HEK293 (cell line): ENCODE results near the gene LAMB1.

ENCODE experiments used
- CTCF ChIP-seq: fragments of 450-650 bp; formaldehyde crosslinking; IDR thresholded peaks from 2 replicates; pipeline ENCODE4 v1.5.1; 2016; ENCODE audit warnings: missing biosample characterization, missing genetic modification characterization
- KLF8 ChIP-seq: fragments of 450-650 bp; formaldehyde crosslinking; IDR thresholded peaks from 2 replicates; pipeline ENCODE4 v1.5.1; 2016; ENCODE audit warnings: missing biosample characterization, missing genetic modification characterization
- ZBTB7A ChIP-seq: fragments of 450-650 bp; formaldehyde crosslinking; IDR thresholded peaks from 2 replicates; pipeline ENCODE4 v1.5.1; 2016; ENCODE audit warnings: low read depth, missing biosample characterization, missing genetic modification characterization
- ZFHX2 ChIP-seq: fragments of 450-650 bp; formaldehyde crosslinking; conservative IDR thresholded peaks from 2 replicates; pipeline ENCODE4 v1.5.1; 2016; ENCODE audit warnings: missing biosample characterization, missing genetic modification characterization
- ZNF302 ChIP-seq: fragments of 450-650 bp; formaldehyde crosslinking; IDR thresholded peaks from 2 replicates; pipeline ENCODE4 v1.5.1; 2016; ENCODE audit warnings: missing biosample characterization, missing genetic modification characterization, low read depth
- ZNF335 ChIP-seq: fragments of 450-650 bp; formaldehyde crosslinking; conservative IDR thresholded peaks from 2 replicates; pipeline ENCODE4 v1.5.1; 2016; ENCODE audit warnings: missing biosample characterization, missing genetic modification characterization
- ZNF394 ChIP-seq: fragments of 450-650 bp; formaldehyde crosslinking; IDR thresholded peaks from 2 replicates; pipeline ENCODE4 v1.5.1; 2016; ENCODE audit warnings: missing biosample characterization, missing genetic modification characterization, mild to moderate bottlenecking, moderate library complexity, borderline replicate concordance
- ZNF398 ChIP-seq: fragments of 450-650 bp; formaldehyde crosslinking; IDR thresholded peaks from 2 replicates; pipeline ENCODE4 v1.5.1; 2017; ENCODE audit warnings: missing biosample characterization, missing genetic modification characterization
- ZNF585B ChIP-seq: fragments of 450-650 bp; formaldehyde crosslinking; IDR thresholded peaks from 2 replicates; pipeline ENCODE4 v1.5.1; 2016; ENCODE audit warnings: missing biosample characterization, missing genetic modification characterization
- ZNF660 ChIP-seq: fragments of 450-650 bp; IDR thresholded peaks from 2 replicates; pipeline ENCODE4 v1.5.1; 2018; ENCODE audit warnings: missing biosample characterization, mild to moderate bottlenecking, missing genetic modification characterization
- ZNF76 ChIP-seq: fragments of 450-650 bp; formaldehyde crosslinking; IDR thresholded peaks from 2 replicates; pipeline ENCODE4; 2016; ENCODE audit warnings: low read depth, missing biosample characterization, missing genetic modification characterization, borderline replicate concordance
- TF ChIP-seq, protein P1 (sequence below): fragments of 450-650 bp; formaldehyde crosslinking; conservative IDR thresholded peaks from 2 replicates; pipeline ENCODE4 v1.5.1; 2016; ENCODE audit warnings: low read depth, missing biosample characterization, missing genetic modification characterization

- no peak for TF ChIP-seq KLF8 (tag by site-specific recombination)
- no peak for TF ChIP-seq ZNF660 (tag by site-specific recombination)
- TF ChIP-seq ZNF394 (tag by site-specific recombination), result no peak
- TF ChIP-seq CTCF (tag by site-specific recombination), result no peak
- no peak for TF ChIP-seq ZNF76 (tag by site-specific recombination)
- TF ChIP-seq ZNF585B (tag by site-specific recombination), result no peak
- TF ChIP-seq ZFHX2, result no peak
- TF ChIP-seq ZNF398 (tag by site-specific recombination), result no peak
- TF ChIP-seq, protein P1, sequence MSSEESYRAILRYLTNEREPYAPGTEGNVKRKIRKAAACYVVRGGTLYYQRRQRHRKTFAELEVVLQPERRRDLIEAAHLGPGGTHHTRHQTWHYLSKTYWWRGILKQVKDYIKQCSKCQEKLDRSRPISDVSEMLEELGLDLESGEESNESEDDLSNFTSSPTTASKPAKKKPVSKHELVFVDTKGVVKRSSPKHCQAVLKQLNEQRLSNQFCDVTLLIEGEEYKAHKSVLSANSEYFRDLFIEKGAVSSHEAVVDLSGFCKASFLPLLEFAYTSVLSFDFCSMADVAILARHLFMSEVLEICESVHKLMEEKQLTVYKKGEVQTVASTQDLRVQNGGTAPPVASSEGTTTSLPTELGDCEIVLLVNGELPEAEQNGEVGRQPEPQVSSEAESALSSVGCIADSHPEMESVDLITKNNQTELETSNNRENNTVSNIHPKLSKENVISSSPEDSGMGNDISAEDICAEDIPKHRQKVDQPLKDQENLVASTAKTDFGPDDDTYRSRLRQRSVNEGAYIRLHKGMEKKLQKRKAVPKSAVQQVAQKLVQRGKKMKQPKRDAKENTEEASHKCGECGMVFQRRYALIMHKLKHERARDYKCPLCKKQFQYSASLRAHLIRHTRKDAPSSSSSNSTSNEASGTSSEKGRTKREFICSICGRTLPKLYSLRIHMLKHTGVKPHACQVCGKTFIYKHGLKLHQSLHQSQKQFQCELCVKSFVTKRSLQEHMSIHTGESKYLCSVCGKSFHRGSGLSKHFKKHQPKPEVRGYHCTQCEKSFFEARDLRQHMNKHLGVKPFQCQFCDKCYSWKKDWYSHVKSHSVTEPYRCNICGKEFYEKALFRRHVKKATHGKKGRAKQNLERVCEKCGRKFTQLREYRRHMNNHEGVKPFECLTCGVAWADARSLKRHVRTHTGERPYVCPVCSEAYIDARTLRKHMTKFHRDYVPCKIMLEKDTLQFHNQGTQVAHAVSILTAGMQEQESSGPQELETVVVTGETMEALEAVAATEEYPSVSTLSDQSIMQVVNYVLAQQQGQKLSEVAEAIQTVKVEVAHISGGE (tag by site-specific recombination), result no peak
- TF ChIP-seq ZNF302 (tag by site-specific recombination), result no peak
- no peak for TF ChIP-seq ZBTB7A
- TF ChIP-seq ZNF335 (tag by site-specific recombination), result no peak
These were observed 57.6 kb downstream of the LAMB1 start for GRCh38 chr7:107945332-107945731.
